Measurements from ENCODE around the gene FBLN2. TPM values are rescaled to one million over a fixed set of nuclear protein-coding genes. Genes with fewer than 3 reads are reported as not detected.
A peak's percentile ranks its signal among the peaks of the same experiment; 100 is the strongest.

The FBLN2 gene
- polyA plus RNA-seq, 3 donors: 0.08 TPM; not detected in 2

GRCh38 chr3:13636186-13636585 lies 87.3 kb downstream of the FBLN2 start:
- Mint-ChIP-seq H3K27me3 (ENCODE audit: low read depth in 3 of 3) (peaks cover 0 to 2% (median 2%) of the 10 kb centered on the region in 3 donors), H3K4me3 (no peak overlapping the region), H3K9me3 (peaks cover 0 to 3% (median 0%) of the 10 kb centered on the region in 7 donors), H3K27ac (peak overlapping the region in 1 of 7 donors; percentile 24), H3K36me3 (no peaks in the 10 kb centered on the region), H3K4me1 (no peaks in the 10 kb centered on the region)
- Histone ChIP-seq H4K20me1 (ENCODE audit: insufficient read depth, low read length) (no peaks in the 10 kb centered on the region), H3K27me3 (ENCODE audit: control insufficient read depth in 2 of 2, insufficient read depth in 2 of 2, low read length in 2 of 2) (no peaks in the 10 kb centered on the region), H2AFZ (ENCODE audit: insufficient read depth, low read depth, low read length, poor library complexity, severe bottlenecking) (no peak overlapping the region), H3K4me2 (replicated peaks; ENCODE audit: extremely low read depth, low read length, poor library complexity, severe bottlenecking) (no peak overlapping the region), H3K36me3 (replicated peaks in 1 of 2; ENCODE audit: control insufficient read depth in 1 of 2, insufficient read depth in 2 of 2, low read length in 2 of 2) (no peaks in the 10 kb centered on the region), H3K4me3 (replicated peaks in 1 of 3; ENCODE audit: low read depth in 2 of 3, low read length in 3 of 3) (no peak overlapping the region), H3K9me3 (replicated peaks in 1 of 2; ENCODE audit: control insufficient read depth in 1 of 2, insufficient read depth in 1 of 2, low read length in 2 of 2) (no peaks in the 10 kb centered on the region), H3K79me2 (ENCODE audit: insufficient read depth, low read length) (no peaks in the 10 kb centered on the region), H3K27ac (ENCODE audit: low read depth in 1 of 2, low read length in 2 of 2) (no peak overlapping the region), H3K4me1 (ENCODE audit: control insufficient read depth in 1 of 2, insufficient read depth in 2 of 2, low read length in 2 of 2) (no peaks in the 10 kb centered on the region), H3K9ac (ENCODE audit: insufficient read depth, low read length, poor library complexity, severe bottlenecking) (no peak overlapping the region)
- WGBS (ENCODE audit: insufficient coverage): 95% methylated on average over 8 of the region's 14 CpGs
- no peak for TF ChIP-seq CTCF (IDR thresholded peaks at IDR 0.05)
- intact Hi-C loops (cut with micrococcal nuclease): no loop called here
- DNase-seq: no peak

- Histone ChIP-seq H3K27me3 (ENCODE audit: control insufficient read depth in 2 of 2, insufficient read depth in 2 of 2, low read length in 2 of 2) (no peaks in the 10 kb centered on the region), H3K4me2 (replicated peaks; ENCODE audit: extremely low read depth, low read length, poor library complexity, severe bottlenecking) (no peak overlapping the region), H3K27ac (ENCODE audit: low read depth in 1 of 2, low read length in 2 of 2) (no peak overlapping the region), H3K4me3 (replicated peaks in 1 of 3; ENCODE audit: low read depth in 2 of 3, low read length in 3 of 3) (no peak overlapping the region), H2AFZ (ENCODE audit: insufficient read depth, low read depth, low read length, poor library complexity, severe bottlenecking) (no peak overlapping the region), H3K4me1 (ENCODE audit: control insufficient read depth in 1 of 2, insufficient read depth in 2 of 2, low read length in 2 of 2) (no peaks in the 10 kb centered on the region), H3K79me2 (ENCODE audit: insufficient read depth, low read length) (no peaks in the 10 kb centered on the region), H4K20me1 (ENCODE audit: insufficient read depth, low read length) (no peaks in the 10 kb centered on the region), H3K36me3 (replicated peaks in 1 of 2; ENCODE audit: control insufficient read depth in 1 of 2, insufficient read depth in 2 of 2, low read length in 2 of 2) (no peaks in the 10 kb centered on the region), H3K9me3 (replicated peaks in 1 of 2; ENCODE audit: control insufficient read depth in 1 of 2, insufficient read depth in 1 of 2, low read length in 2 of 2) (no peaks in the 10 kb centered on the region), H3K9ac (ENCODE audit: insufficient read depth, low read length, poor library complexity, severe bottlenecking) (no peak overlapping the region)
- H3K9me3 Mint-ChIP-seq: peaks cover 0 to 3% (median 0%) of the 10 kb centered on the region in 7 donors
- H3K27me3 Mint-ChIP-seq (ENCODE audit: low read depth in 3 of 3): peaks cover 0 to 2% (median 2%) of the 10 kb centered on the region in 3 donors
- no peaks in the 10 kb centered on the region for H3K36me3 Mint-ChIP-seq
- H3K4me3 Mint-ChIP-seq: no peak overlapping the region
- WGBS (ENCODE audit: insufficient coverage): 90% methylated on average over 2 of the region's 8 CpGs
- TF ChIP-seq CTCF (IDR thresholded peaks at IDR 0.05): no peak
- H3K27ac Mint-ChIP-seq: no peak overlapping the region
- DNase-seq: no peak
- H3K4me1 Mint-ChIP-seq: no peaks in the 10 kb centered on the region
- intact Hi-C loops (cut with micrococcal nuclease): no loop called here
Observed at GRCh38 chr3:13636874-13637273, 87.9 kb downstream of the FBLN2 start.

Data from CD14-positive monocyte (primary cell).